Heart left ventricle (tissue), 13 donors: ENCODE measurements around the gene FAM161A.

Experiments used
- CTCF ChIP-seq, 12 donors: fragments of 200-600 bp; sonication (generic) in 4 of 12; IDR thresholded peaks; one replicate each; pipeline versions ENCODE4 v1.5.0 to v1.8.0; 2018 to 2022; ENCODE audit warnings: antibody characterized with exemption in 12 of 12, mild to moderate bottlenecking in 5 of 12
- POLR2A ChIP-seq, 2 donors: fragments of 450-650 bp; IDR thresholded peaks; one replicate each; pipeline ENCODE4 v1.6.1; 2017; ENCODE audit warnings: antibody characterized with exemption in 2 of 2, mild to moderate bottlenecking in 2 of 2, moderate library complexity in 2 of 2
- donor health status: ischemic (EF 13 %, LVEDD 7.1; RV severe dilation, severe dysfunction).
- donor health status: DM: no; HTN: yes; CAD: no.
- donor health status: DM: no; HTN: no; CAD: no.
- donor health status: ischemic (EF 25% LVEDD 6.9; RV normal size, moderate dysfunction).
- donor health status: ischemic (EF 25% LVEDD 5.7; RV mildly dilated, moderate dysfunction).
- donor health status: ischemic (EF 35%, LVEDD 5.7; RV mildly dilated, moderate dysfunction).
- donor health status: nonischemic (EF 11% LVEDD 7.7; RV severe dilation, severe dysfunction).
- donor health status: DM: yes; HTN: yes; CAD: no.
- donor health status: PGD.
- donor health status: ischemic (EF 29% LVEDD 5.4; RV normal size, mild dysfunction).
- donor health status: nonischemic (EF 23%, LVEDD 6.1; RV moderate dilation, normal function).

- TF ChIP-seq POLR2A (IDR thresholded peaks at IDR 0.05) (no peak), CTCF (IDR thresholded peaks at IDR 0.05) (no peak)
Observed at GRCh38 chr2:61795408-61795807, 58.5 kb downstream of the FAM161A start.
